A549 (cell line): Measurements from ENCODE around the gene BEND6. TPM values are rescaled to one million over a fixed set of nuclear protein-coding genes. Genes with fewer than 3 reads are reported as not detected.

Source experiments
- ATAC-seq, 2 experiments: fragments of 200-7000 bp in 1 of 2; fragments of >200 bp in 1 of 2; cut with Nextera tagmentation in 1 of 2; cut with Tn5 transposase in 1 of 2; 3 replicates each; pipeline versions ENCODE4 v1.8.0 to v1.9.1; 2018 to 2020; ENCODE audit warnings: mild to moderate bottlenecking in 1 of 2, moderate library complexity in 1 of 2
- CTCF ChIA-PET: fragments of 300-600 bp; sonication (Branson Sonifier 250); formaldehyde crosslinking; extraction: SDS; loops from one replicate; lab custom pipeline; 2021; ENCODE audit warnings: antibody characterized with exemption, inconsistent platforms; lab: Yijun Ruan, JAX
- POLR2A ChIA-PET: fragments of 350-600 bp; formaldehyde crosslinking; extraction: SDS; loops from one replicate; lab custom pipeline; 2021; ENCODE audit warnings: antibody characterized with exemption, inconsistent platforms; lab: Yijun Ruan, JAX
- DNase-seq, 2 experiments: peaks; one replicate each; pipeline versions ENCODE4 v3.0.0 to v3.0.0-alpha.2; 2011 to 2016; ENCODE audit warnings: low read depth in 1 of 2, low spot score in 1 of 2
- FAIRE-seq: peaks from 2 replicates; lab custom pipeline; 2011; peaks lifted over from hg19 to GRCh38; lab: Jason Lieb, UNC
- H3K27ac ChIP-seq, 2 experiments: fragments of >200 bp; sonication (Bioruptor Twin); formaldehyde crosslinking; 3 replicates each; pipeline ENCODE4 v1.5.1; 2016 to 2017
- H3K4me1 ChIP-seq: fragments of >200 bp; sonication (Bioruptor Twin); formaldehyde crosslinking; 3 replicates; pipeline ENCODE4 v1.6.1; 2016
- H3K4me2 ChIP-seq: fragments of >200 bp; sonication (Bioruptor Twin); formaldehyde crosslinking; 3 replicates; pipeline ENCODE4 v1.6.1; 2016
- H3K4me3 ChIP-seq: fragments of >200 bp; sonication (Bioruptor Twin); formaldehyde crosslinking; 3 replicates; pipeline ENCODE4 v1.5.1; 2016
- H3K9me3 ChIP-seq: fragments of >200 bp; sonication (Bioruptor Twin); formaldehyde crosslinking; 3 replicates; pipeline ENCODE4 v1.6.1; 2016
- BCL3 ChIP-seq: fragments of >200 bp; sonication (Bioruptor Twin); formaldehyde crosslinking; IDR thresholded peaks from 3 replicates; pipeline ENCODE4 v1.6.1; 2016
- CBX8 ChIP-seq: fragments of 200-600 bp; sonication (generic); IDR thresholded peaks from 2 replicates; pipeline ENCODE4 v1.6.1; 2016
- CEBPB ChIP-seq, 2 experiments: fragments of >200 bp in 1 of 2; sonication (Bioruptor Twin) in 1 of 2; formaldehyde crosslinking in 1 of 2; IDR thresholded peaks; 2 replicates each; pipeline ENCODE4 v1.6.1; 2012 to 2016
- CHD2 ChIP-seq: fragments of 150-350 bp; IDR thresholded peaks from 2 replicates; pipeline ENCODE4 v1.6.1; 2014; ENCODE audit warnings: low read length; ENCODE audit not compliant: partially characterized antibody
- CTCF ChIP-seq: fragments of >200 bp; sonication (Bioruptor Twin); formaldehyde crosslinking; IDR thresholded peaks from 3 replicates; pipeline ENCODE4 v1.5.1; 2016
- ESRRA ChIP-seq: fragments of 150-350 bp; IDR thresholded peaks from 2 replicates; pipeline ENCODE4 v1.6.1; 2014; ENCODE audit warnings: mild to moderate bottlenecking, low read length, borderline replicate concordance
- FOSB ChIP-seq: fragments of 250-450 bp; sonication (Bioruptor Pico); IDR thresholded peaks from 2 replicates; pipeline ENCODE4 v1.5.0; 2020; ENCODE audit warnings: mild to moderate bottlenecking, moderate library complexity
- FOSL2 ChIP-seq, 2 experiments: fragments of 450-650 bp in 1 of 2; fragments of >200 bp in 1 of 2; sonication (Bioruptor Twin) in 1 of 2; formaldehyde crosslinking; IDR thresholded peaks; 2 replicates each; pipeline versions ENCODE4 v1.5.0 to v1.6.1; 2016 to 2020; ENCODE audit warnings: mild to moderate bottlenecking in 1 of 2, moderate library complexity in 1 of 2
- KDM5A ChIP-seq: fragments of 200-600 bp; sonication (generic); IDR thresholded peaks from 2 replicates; pipeline ENCODE4 v1.6.1; 2016; ENCODE audit warnings: antibody characterized with exemption, mild to moderate bottlenecking
- MAFK ChIP-seq: fragments of 450-650 bp; IDR thresholded peaks from 2 replicates; pipeline ENCODE4 v1.6.1; 2014; ENCODE audit not compliant: partially characterized antibody
- MAX ChIP-seq: IDR thresholded peaks from 2 replicates; pipeline ENCODE4 v1.6.1; 2012
- MAZ ChIP-seq: fragments of 150-350 bp; IDR thresholded peaks from 2 replicates; pipeline ENCODE4 v1.6.1; 2014; ENCODE audit warnings: antibody characterized with exemption, low read depth, low read length, borderline replicate concordance
- POLR2A ChIP-seq: IDR thresholded peaks from 2 replicates; pipeline ENCODE4 v1.6.1; 2012; ENCODE audit warnings: mild to moderate bottlenecking, low read length
- POLR2AphosphoS2 ChIP-seq: conservative IDR thresholded peaks from 2 replicates; pipeline ENCODE4 v1.6.1; 2012; ENCODE audit warnings: low read length, improper control_type of control experiment, inconsistent platforms
- RAD21 ChIP-seq, 2 experiments: fragments of >200 bp in 1 of 2; sonication (Bioruptor Twin) in 1 of 2; formaldehyde crosslinking in 1 of 2; IDR thresholded peaks in 1 of 2; conservative IDR thresholded peaks in 1 of 2; 2 replicates in 1 of 2; 3 replicates in 1 of 2; pipeline ENCODE4 v1.6.1; 2012 to 2018; ENCODE audit warnings: inconsistent platforms in 1 of 2
- RCOR1 ChIP-seq: fragments of 150-350 bp; IDR thresholded peaks from 2 replicates; pipeline ENCODE4 v1.6.1; 2014; ENCODE audit warnings: antibody characterized with exemption, low read length, low read depth
- RNF2 ChIP-seq: fragments of 200-600 bp; sonication (generic); IDR thresholded peaks from 2 replicates; pipeline ENCODE4 v1.6.1; 2016; ENCODE audit warnings: low read depth, mild to moderate bottlenecking, antibody characterized with exemption, moderate library complexity, borderline replicate concordance
- SMC3 ChIP-seq: fragments of >200 bp; sonication (Bioruptor Twin); formaldehyde crosslinking; IDR thresholded peaks from 3 replicates; pipeline ENCODE4 v1.6.1; 2018; ENCODE audit warnings: inconsistent platforms
- TP53 ChIP-seq: fragments of 250-450 bp; sonication (Bioruptor Pico); IDR thresholded peaks from 2 replicates; pipeline ENCODE4 v1.5.0; 2021; ENCODE audit warnings: mild to moderate bottlenecking, moderate library complexity
- ZC3H11A ChIP-seq: fragments of 450-650 bp; IDR thresholded peaks from 2 replicates; pipeline ENCODE4 v1.6.1; 2014; ENCODE audit warnings: antibody characterized with exemption, mild to moderate bottlenecking
- WGBS: methylation state at CpG from one replicate; pipeline ENCODE4 v1.1.6; 2017; ENCODE audit errors: missing lambda C conversion rate; 5-methylcytosine and 5-hydroxymethylcytosine counted together
- polyA plus RNA-seq, 4 experiments: library from polyadenylated mRNA; depleted of rRNA in 3 of 4; stranded (reverse); fragments of >200 nt; fragmentation: RNase III in 1 of 4; extraction: RNeasy Plus Mini Kit Qiagen cat#74134 plus additional on column Dnase treatment in 1 of 4; gene quantifications; 2 replicates in 3 of 4; 3 replicates in 1 of 4; pipeline ENCODE4 v1.2.3, GENCODE V29; 2011 to 2017

The BEND6 gene
- polyA plus RNA-seq, 2 of the 4 experiments (the other 2 are of a cell fraction), result 2.1 to 2.9 TPM

GRCh38 chr6:56949925-56950495, 4.9 kb upstream of the BEND6 start:
- no peak for TF ChIP-seq MAFK
- TF ChIP-seq MAX, result no peak
- no peak for TF ChIP-seq RNF2
- no peak for TF ChIP-seq MAZ
- no peak for TF ChIP-seq CBX8
- Histone ChIP-seq H3K27ac (no peak overlapping the region), H3K4me3 (no peak overlapping the region), H3K4me2 (no peak overlapping the region), H3K4me1 (peaks cover 30% of the 10 kb centered on the region), H3K9me3 (no peaks in the 10 kb centered on the region)
- POLR2A ChIA-PET, result no interaction called here
- CTCF ChIA-PET, result interaction anchor here (1.2 to 3.3 kb wide), 2 partner anchors 47 to 71 kb away, joined by 3 to 21 read pairs; no protein-coding TSS in a partner anchor
- ATAC-seq (no peak), DNase-seq (no peak), FAIRE-seq (no peak)
- 78% methylated on average over 1 of the region's 1 CpG for WGBS

GRCh38 chr6:56951049-56951831, 3.7 kb upstream of the BEND6 start:
- ATAC-seq (no peak), DNase-seq (no peak), FAIRE-seq (no peak)
- POLR2A ChIA-PET, result no interaction called here
- no peak for TF ChIP-seq MAZ
- no peak for TF ChIP-seq ZC3H11A
- peak overlapping the region; percentile 22; the same call in 1 of the 3 replicates for H3K4me2 ChIP-seq
- WGBS, result 78% methylated on average over 3 of the region's 3 CpGs
- peak overlapping the region in 1 of 2 experiments; percentile 68; a peak in 3 of 6 replicates for H3K27ac ChIP-seq
- H3K4me1 ChIP-seq, result peaks cover 30% of the 10 kb centered on the region
- no peaks in the 10 kb centered on the region for H3K9me3 ChIP-seq
- CTCF ChIA-PET, result interaction anchor here (1.2 to 3.3 kb wide), 2 partner anchors 13 to 48 kb away, joined by 4 to 21 read pairs; no protein-coding TSS in a partner anchor
- H3K4me3 ChIP-seq, result no peak overlapping the region

GRCh38 chr6:56953597-56954402, 1.1 kb upstream of the BEND6 start:
- FAIRE-seq (no peak), DNase-seq (peak in 1 of 2 experiments; percentile 9), ATAC-seq (no peak)
- peak overlapping the region; percentile 89 for H3K4me3 ChIP-seq
- peak overlapping the region; percentile 95 to 97 for H3K27ac ChIP-seq
- peak overlapping the region; percentile 97 for H3K4me2 ChIP-seq
- 3% methylated on average over 42 of the region's 42 CpGs for WGBS
- CTCF ChIA-PET, result interaction anchor here (0.6 to 6.2 kb wide), 9 partner anchors 15 to 363 kb away, joined by 3 to 45 read pairs (median 14); partner anchors contain the start of gene PRIM2
- no peaks in the 10 kb centered on the region for H3K9me3 ChIP-seq
- POLR2A ChIA-PET, result interaction anchor here (1.6 kb wide), 1 partner anchor 49 kb away, joined by 8 read pairs; no protein-coding TSS in a partner anchor
- H3K4me1 ChIP-seq, result peaks cover 30% of the 10 kb centered on the region
- TF ChIP-seq RCOR1, result no peak

- DNase-seq (peak; percentile 67 to 90), FAIRE-seq (no peak), ATAC-seq (peak; percentile 81 to 90)
- CTCF ChIA-PET, result interaction anchor here (0.6 to 6.2 kb wide), 40 partner anchors 9 to 373 kb away, joined by 3 to 45 read pairs (median 4); partner anchors contain the start of genes BAG2 and PRIM2
- WGBS, result 3% methylated on average over 14 of the region's 57 CpGs
- TF ChIP-seq POLR2A (peak; percentile 15; the same call in 1 of the 2 replicates), ESRRA (no peak), TP53 (CRISPR knock-in tag) (no peak), CHD2 (no peak), FOSL2 (IDR thresholded peaks at IDR 0.05) (no peak), FOSL2 (CRISPR knock-in tag; IDR thresholded peaks at IDR 0.05) (0 out of 2 replicates have a peak, but pooled peaks have one; percentile 21), BCL3 (no peak), MAX (peak; percentile 46; the same call in 1 of the 2 replicates), FOSB (CRISPR knock-in tag) (no peak), SMC3 (peak; percentile 75), RAD21 (conservative IDR thresholded peaks at IDR 0.05 in 1 of 2, IDR thresholded peaks at IDR 0.05 in 1 of 2) (peak; percentile 63 to 73), POLR2AphosphoS2 (no peak), CTCF (peak; percentile 81), KDM5A (peak; percentile 49; the same call in 1 of the 2 replicates), CEBPB (IDR thresholded peaks at IDR 0.05) (peak in 1 of 2 experiments; percentile 29; a peak in 2 of 4 replicates)
- peak overlapping the region; percentile 89 for H3K4me3 ChIP-seq
- no peaks in the 10 kb centered on the region for H3K9me3 ChIP-seq
- peaks cover 46% of the 10 kb centered on the region for H3K4me1 ChIP-seq
- peak overlapping the region; percentile 86 for H3K4me2 ChIP-seq
- H3K27ac ChIP-seq, result peak overlapping the region; percentile 95 to 97
- POLR2A ChIA-PET, result interaction anchor here (0.9 to 1.6 kb wide), 4 partner anchors 16 to 358 kb away, joined by 4 to 8 read pairs (median 6); partner anchors contain the start of gene BAG2
These were observed 556 bp downstream of the BEND6 start for GRCh38 chr6:56955171-56956155.
